OCI-LY7 (cell line): ENCODE measurements around the gene SEMA5A.

ENCODE experiments used
- CTCF ChIP-seq: fragments of 200-600 bp; sonication (generic); conservative IDR thresholded peaks from 2 replicates; pipeline ENCODE4 v1.5.1; 2014; ENCODE audit warnings: mild to moderate bottlenecking, antibody characterized with exemption, low read length, moderate library complexity, mixed read lengths
- EZH2phosphoT487 ChIP-seq: fragments of 200-600 bp; sonication (generic); IDR thresholded peaks from 2 replicates; pipeline ENCODE4 v1.6.1; 2018; ENCODE audit warnings: low read depth, borderline replicate concordance, mild to moderate bottlenecking, mixed run types, antibody characterized with exemption, low read length, moderate library complexity, mixed read lengths

GRCh38 chr5:9282211-9282610 lies 263.7 kb downstream of the SEMA5A start:
- TF ChIP-seq CTCF = no peak
- no peak for TF ChIP-seq EZH2phosphoT487
